HepG2 (cell line): ENCODE results near the gene BAIAP2L2. TPM values are rescaled to one million over a fixed set of nuclear protein-coding genes. Genes with fewer than 3 reads are reported as not detected.
A peak's percentile ranks its signal among the peaks of the same experiment; 100 is the strongest.

Experiments used
- ATAC-seq: fragments of 200-7000 bp; cut with Tn5 transposase; 3 replicates; pipeline ENCODE4 v1.9.1; 2020; ENCODE audit warnings: mild to moderate bottlenecking, moderate library complexity
- BruUV-seq: library from RNA; stranded (reverse); fragments of 400-500 nt; replicated peaks from 2 replicates; lab custom pipeline; 2021; lab: Mats Ljungman, UMichigan
- CTCF ChIA-PET: fragments of 300-600 bp; formaldehyde crosslinking; extraction: SDS; loops from one replicate; lab custom pipeline; 2021; ENCODE audit warnings: low total read pairs, inconsistent platforms, low intra/inter-chr PET ratio; lab: Yijun Ruan, JAX
- POLR2A ChIA-PET: fragments of 350-600 bp; sonication (Branson Sonifier 250); formaldehyde crosslinking; loops from one replicate; lab custom pipeline; 2020; ENCODE audit warnings: antibody characterized with exemption, inconsistent platforms; lab: Yijun Ruan, JAX
- DNase-seq: peaks from one replicate; pipeline ENCODE4 v3.0.0-alpha.2; 2015; ENCODE audit warnings: low spot score
- FAIRE-seq: peaks from 3 replicates; lab custom pipeline; 2011; peaks lifted over from hg19 to GRCh38; lab: Jason Lieb, UNC
- H2AFZ ChIP-seq: one replicate; pipeline ENCODE4 v1.6.1; 2011; ENCODE audit warnings: low read length, inconsistent platforms
- H3K27ac ChIP-seq: fragments of 300-600 bp; 3 replicates; pipeline ENCODE4 v1.8.0; 2011; ENCODE audit warnings: mixed run types, mild to moderate bottlenecking, mixed read lengths, low read length, inconsistent platforms; ENCODE audit not compliant: insufficient read depth; ENCODE audit errors: extremely low read length
- H3K27me3 ChIP-seq, 2 experiments: fragments of 200-600 bp in 1 of 2; 2 replicates in 1 of 2; 3 replicates in 1 of 2; pipeline versions ENCODE4 v1.6.0 to v1.8.0; 2011; ENCODE audit warnings: low read length in 2 of 2, mild to moderate bottlenecking in 2 of 2, moderate library complexity in 2 of 2, inconsistent platforms in 1 of 2; ENCODE audit not compliant: insufficient read depth in 2 of 2, control insufficient read depth in 1 of 2
- H3K36me3 ChIP-seq, 2 experiments: fragments of 200-600 bp in 1 of 2; replicated peaks in 1 of 2; 2 replicates in 1 of 2; 3 replicates in 1 of 2; pipeline versions ENCODE4 v1.5.1 to v1.8.0; 2011; ENCODE audit warnings: low read length in 2 of 2, inconsistent platforms in 1 of 2; ENCODE audit not compliant: insufficient read depth in 2 of 2, control insufficient read depth in 1 of 2
- H3K4me1 ChIP-seq: 2 replicates; pipeline ENCODE4 v1.5.1; 2012; ENCODE audit warnings: low read length, inconsistent platforms; ENCODE audit not compliant: insufficient read depth
- H3K4me2 ChIP-seq: 2 replicates; pipeline ENCODE4 v1.6.0; 2011; ENCODE audit warnings: low read depth, low read length, inconsistent platforms
- H3K4me3 ChIP-seq, 3 experiments: fragments of 200-600 bp in 1 of 3; sonication (generic), shearing (Covaris generic) in 1 of 3; replicated peaks in 1 of 3; 2 replicates each; pipeline ENCODE4 v1.5.1; 2011 to 2016; ENCODE audit warnings: low read length in 3 of 3, inconsistent platforms in 2 of 3, low read depth in 2 of 3, mild to moderate bottlenecking in 2 of 3, control low read depth in 1 of 3, mixed read lengths in 1 of 3; ENCODE audit not compliant: insufficient read depth in 1 of 3
- H3K79me2 ChIP-seq: one replicate; pipeline ENCODE4 v1.6.1; 2011; ENCODE audit warnings: low read length, inconsistent platforms; ENCODE audit not compliant: insufficient read depth
- H3K9ac ChIP-seq: 2 replicates; pipeline ENCODE4 v1.6.0; 2011; ENCODE audit warnings: mild to moderate bottlenecking, low read depth, low read length, inconsistent platforms; ENCODE audit not compliant: insufficient read depth
- H3K9me3 ChIP-seq: 2 replicates; pipeline ENCODE4 v1.5.1; 2012; ENCODE audit warnings: mild to moderate bottlenecking, low read length
- H4K20me1 ChIP-seq: 2 replicates; pipeline ENCODE4 v1.6.0; 2011; ENCODE audit warnings: inconsistent platforms, mild to moderate bottlenecking, low read length, moderate library complexity; ENCODE audit not compliant: insufficient read depth
- MIER2 ChIP-seq: IDR thresholded peaks from 2 replicates; pipeline ENCODE4 v1.6.1; 2016; ENCODE audit warnings: missing biosample characterization, missing genetic modification reagents
- NFE2L1 ChIP-seq: sonication (generic); formaldehyde crosslinking; IDR thresholded peaks from 2 replicates; pipeline ENCODE4 v1.4.0; 2020; ENCODE audit warnings: missing genetic modification reagents, mild to moderate bottlenecking, borderline replicate concordance
- ZBTB7A ChIP-seq: sonication (generic); formaldehyde crosslinking; IDR thresholded peaks from 2 replicates; pipeline ENCODE4 v1.8.0; 2022; ENCODE audit warnings: mild to moderate bottlenecking, missing genetic modification reagents
- ZNF160 ChIP-seq: sonication (generic); formaldehyde crosslinking; IDR thresholded peaks from 2 replicates; pipeline ENCODE4 v1.8.0; 2022; ENCODE audit warnings: mild to moderate bottlenecking, inconsistent platforms, missing genetic modification reagents
- WGBS: methylation state at CpG from one replicate; pipeline ENCODE4 v1.1.6; 2017; ENCODE audit warnings: low lambda C conversion rate; 5-methylcytosine and 5-hydroxymethylcytosine counted together
- in situ Hi-C: cut with HindIII; loops from 2 replicates; pipeline ENCODE4 v1.10.0; 2017; ENCODE audit warnings: low pct_unique_long_range_greater_than_20kb; ENCODE audit not compliant: extremely low pct_ligation_motif_present
- intact Hi-C: fragments of 100-400 bp; cut with micrococcal nuclease; formaldehyde crosslinking; loops from one replicate; pipeline ENCODE4 v1.10.0; 2022; ENCODE audit not compliant: unreplicated experiment
- polyA plus RNA-seq, 8 experiments: library from polyadenylated mRNA; depleted of rRNA in 3 of 8; stranded (reverse) in 7 of 8; unstranded in 1 of 8; fragments of >200 nt; fragmentation: Illumina TruSeq in 4 of 8; extraction: Trizol in 4 of 8; gene quantifications; 2 replicates each; pipeline versions ENCODE4 v1.2.1 to v1.2.3, GENCODE V29; 2011 to 2016; ENCODE audit warnings: low read depth in 4 of 8, missing spikeins in 1 of 8, mixed read lengths in 1 of 8; ENCODE audit not compliant: insufficient read depth in 1 of 8
- total RNA-seq, 5 experiments: library from RNA; depleted of rRNA; stranded (reverse); fragments of >200 nt; fragmentation: Illumina TruSeq; extraction: Trizol; gene quantifications; 2 replicates each; pipeline ENCODE4 v1.2.3, GENCODE V29; 2016; ENCODE audit warnings: low read depth in 1 of 5
- TF ChIP-seq, protein P1 (sequence below): IDR thresholded peaks from 2 replicates; pipeline ENCODE4 v1.6.1; 2016; ENCODE audit warnings: low read depth, missing genetic modification reagents, missing compliant biosample characterization
- TF ChIP-seq, protein P2 (sequence below): IDR thresholded peaks from 2 replicates; pipeline ENCODE4 v1.6.1; 2016
- TF ChIP-seq, protein P3 (sequence below), 2 experiments: sonication (generic) in 1 of 2; formaldehyde crosslinking in 1 of 2; IDR thresholded peaks; 2 replicates each; pipeline versions ENCODE4 v1.6.1 to v1.9.0; 2014 to 2022; ENCODE audit warnings: antibody characterized with exemption in 1 of 2, borderline replicate concordance in 1 of 2, inconsistent platforms in 1 of 2, low read depth in 1 of 2, missing genetic modification reagents in 1 of 2

BAIAP2L2 gene
- total and polyA plus RNA-seq, 2 of the 13 experiments (the other 11 are each of a cell fraction or from before 2014, with no cell fraction given), result 4.4 to 7.5 TPM

DNA sequence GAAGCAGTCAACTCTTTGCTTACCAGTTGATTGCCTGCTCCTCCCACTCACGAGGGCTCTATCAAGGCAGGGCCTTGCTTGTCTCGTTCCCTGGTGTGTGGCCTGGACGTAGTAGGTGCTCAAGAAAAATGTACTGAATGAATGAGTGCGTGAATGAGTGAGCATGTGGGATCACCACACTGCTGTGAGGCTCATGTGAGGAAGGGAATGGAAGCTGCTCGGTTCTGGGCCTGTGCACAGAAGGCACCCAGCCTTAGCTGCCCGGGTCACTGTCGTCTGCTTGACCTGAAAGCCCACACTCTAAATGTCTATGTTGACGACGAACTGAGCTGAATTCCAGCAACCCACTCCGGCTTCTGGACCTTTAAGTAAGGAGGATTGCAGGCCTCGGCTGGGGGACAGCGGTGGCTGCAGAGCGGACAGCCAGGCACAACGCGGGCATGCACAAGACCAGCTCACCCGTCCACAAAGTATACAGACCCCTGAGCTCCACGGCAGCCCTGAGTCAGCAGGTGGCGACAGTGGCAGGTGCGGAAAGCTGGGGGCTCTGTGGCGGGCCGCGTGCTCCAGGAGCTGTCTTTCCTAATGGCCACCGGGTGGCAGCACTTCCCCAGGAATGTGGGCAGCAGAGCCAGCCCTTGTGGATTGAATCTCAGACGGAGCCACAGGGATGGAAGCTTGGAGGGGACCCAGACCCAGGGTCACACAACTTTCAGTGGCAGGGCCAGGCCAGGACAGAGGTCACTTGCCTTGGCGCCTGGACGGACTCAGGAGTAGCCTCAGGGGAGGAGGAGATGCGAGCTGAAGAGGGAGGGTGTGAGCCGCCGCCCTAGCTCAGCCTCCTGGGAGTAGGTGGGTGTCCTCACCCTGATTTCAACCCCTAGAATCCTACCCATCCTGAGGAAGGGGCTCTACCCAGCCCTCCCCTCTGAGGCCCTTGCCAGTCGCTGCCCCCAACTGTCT is 58.3 kb downstream of the BAIAP2L2 start:
- ATAC-seq (peak; percentile 89), DNase-seq (peak; percentile 84), FAIRE-seq (peak; percentile 76)
- ChIA-PET CTCF (interaction anchor here (0.8 to 1.4 kb wide), 5 partner anchors 48 to 460 kb away, joined by 3 to 12 read pairs (median 4); no protein-coding TSS in a partner anchor), POLR2A (interaction anchor here (0.8 to 1.0 kb wide), 3 partner anchors 59 to 346 kb away, joined by 3 to 5 read pairs (median 4); partner anchors contain the start of gene BAIAP2L2)
- Histone ChIP-seq H4K20me1 (no peaks in the 10 kb centered on the region), H3K36me3 (no peaks in the 10 kb centered on the region), H3K4me3 (peak overlapping the region in 2 of 3 experiments; percentile 27 to 57; a peak in 3 of 6 replicates), H2AFZ (peak overlapping the region; percentile 24), H3K27ac (no peak overlapping the region), H3K9me3 (no peaks in the 10 kb centered on the region), H3K4me2 (peak overlapping the region; percentile 87), H3K27me3 (peaks cover 2 to 22% of the 10 kb centered on the region in 2 experiments; a peak in 3 of 5 replicates), H3K4me1 (peaks cover 43% of the 10 kb centered on the region), H3K9ac (peak overlapping the region; percentile 35; the same call in 1 of the 2 replicates), H3K79me2 (no peaks in the 10 kb centered on the region)
- no TSS peak for BruUV-seq
- 9% methylated on average over 24 of the region's 30 CpGs for WGBS
- intact Hi-C loops (loop anchor here (2.0 to 10.0 kb wide), 4 partner anchors 55 to 460 kb away; no protein-coding TSS in a partner anchor), in situ Hi-C loops (loop anchor here (10.0 kb wide), 2 partner anchors 303 to 463 kb away; no protein-coding TSS in a partner anchor)
- TF ChIP-seq MIER2 (CRISPR knock-in tag) (0 out of 2 replicates have a peak, but pooled peaks have one; percentile 18), ZNF160 (no peak), NFE2L1 (CRISPR knock-in tag) (peak; percentile 63; the same call in 1 of the 2 replicates), ZBTB7A (CRISPR knock-in tag) (peak; percentile 26; the same call in 1 of the 2 replicates)
- TF ChIP-seq, protein P1, sequence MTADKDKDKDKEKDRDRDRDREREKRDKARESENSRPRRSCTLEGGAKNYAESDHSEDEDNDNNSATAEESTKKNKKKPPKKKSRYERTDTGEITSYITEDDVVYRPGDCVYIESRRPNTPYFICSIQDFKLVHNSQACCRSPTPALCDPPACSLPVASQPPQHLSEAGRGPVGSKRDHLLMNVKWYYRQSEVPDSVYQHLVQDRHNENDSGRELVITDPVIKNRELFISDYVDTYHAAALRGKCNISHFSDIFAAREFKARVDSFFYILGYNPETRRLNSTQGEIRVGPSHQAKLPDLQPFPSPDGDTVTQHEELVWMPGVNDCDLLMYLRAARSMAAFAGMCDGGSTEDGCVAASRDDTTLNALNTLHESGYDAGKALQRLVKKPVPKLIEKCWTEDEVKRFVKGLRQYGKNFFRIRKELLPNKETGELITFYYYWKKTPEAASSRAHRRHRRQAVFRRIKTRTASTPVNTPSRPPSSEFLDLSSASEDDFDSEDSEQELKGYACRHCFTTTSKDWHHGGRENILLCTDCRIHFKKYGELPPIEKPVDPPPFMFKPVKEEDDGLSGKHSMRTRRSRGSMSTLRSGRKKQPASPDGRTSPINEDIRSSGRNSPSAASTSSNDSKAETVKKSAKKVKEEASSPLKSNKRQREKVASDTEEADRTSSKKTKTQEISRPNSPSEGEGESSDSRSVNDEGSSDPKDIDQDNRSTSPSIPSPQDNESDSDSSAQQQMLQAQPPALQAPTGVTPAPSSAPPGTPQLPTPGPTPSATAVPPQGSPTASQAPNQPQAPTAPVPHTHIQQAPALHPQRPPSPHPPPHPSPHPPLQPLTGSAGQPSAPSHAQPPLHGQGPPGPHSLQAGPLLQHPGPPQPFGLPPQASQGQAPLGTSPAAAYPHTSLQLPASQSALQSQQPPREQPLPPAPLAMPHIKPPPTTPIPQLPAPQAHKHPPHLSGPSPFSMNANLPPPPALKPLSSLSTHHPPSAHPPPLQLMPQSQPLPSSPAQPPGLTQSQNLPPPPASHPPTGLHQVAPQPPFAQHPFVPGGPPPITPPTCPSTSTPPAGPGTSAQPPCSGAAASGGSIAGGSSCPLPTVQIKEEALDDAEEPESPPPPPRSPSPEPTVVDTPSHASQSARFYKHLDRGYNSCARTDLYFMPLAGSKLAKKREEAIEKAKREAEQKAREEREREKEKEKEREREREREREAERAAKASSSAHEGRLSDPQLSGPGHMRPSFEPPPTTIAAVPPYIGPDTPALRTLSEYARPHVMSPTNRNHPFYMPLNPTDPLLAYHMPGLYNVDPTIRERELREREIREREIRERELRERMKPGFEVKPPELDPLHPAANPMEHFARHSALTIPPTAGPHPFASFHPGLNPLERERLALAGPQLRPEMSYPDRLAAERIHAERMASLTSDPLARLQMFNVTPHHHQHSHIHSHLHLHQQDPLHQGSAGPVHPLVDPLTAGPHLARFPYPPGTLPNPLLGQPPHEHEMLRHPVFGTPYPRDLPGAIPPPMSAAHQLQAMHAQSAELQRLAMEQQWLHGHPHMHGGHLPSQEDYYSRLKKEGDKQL (CRISPR knock-in tag), result no peak
- TF ChIP-seq, protein P2, sequence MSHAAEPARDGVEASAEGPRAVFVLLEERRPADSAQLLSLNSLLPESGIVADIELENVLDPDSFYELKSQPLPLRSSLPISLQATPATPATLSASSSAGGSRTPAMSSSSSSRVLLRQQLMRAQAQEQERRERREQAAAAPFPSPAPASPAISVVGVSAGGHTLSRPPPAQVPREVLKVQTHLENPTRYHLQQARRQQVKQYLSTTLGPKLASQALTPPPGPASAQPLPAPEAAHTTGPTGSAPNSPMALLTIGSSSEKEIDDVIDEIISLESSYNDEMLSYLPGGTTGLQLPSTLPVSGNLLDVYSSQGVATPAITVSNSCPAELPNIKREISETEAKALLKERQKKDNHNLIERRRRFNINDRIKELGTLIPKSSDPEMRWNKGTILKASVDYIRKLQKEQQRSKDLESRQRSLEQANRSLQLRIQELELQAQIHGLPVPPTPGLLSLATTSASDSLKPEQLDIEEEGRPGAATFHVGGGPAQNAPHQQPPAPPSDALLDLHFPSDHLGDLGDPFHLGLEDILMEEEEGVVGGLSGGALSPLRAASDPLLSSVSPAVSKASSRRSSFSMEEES (CRISPR knock-in tag), result peak; percentile 75
- TF ChIP-seq, protein P3, sequence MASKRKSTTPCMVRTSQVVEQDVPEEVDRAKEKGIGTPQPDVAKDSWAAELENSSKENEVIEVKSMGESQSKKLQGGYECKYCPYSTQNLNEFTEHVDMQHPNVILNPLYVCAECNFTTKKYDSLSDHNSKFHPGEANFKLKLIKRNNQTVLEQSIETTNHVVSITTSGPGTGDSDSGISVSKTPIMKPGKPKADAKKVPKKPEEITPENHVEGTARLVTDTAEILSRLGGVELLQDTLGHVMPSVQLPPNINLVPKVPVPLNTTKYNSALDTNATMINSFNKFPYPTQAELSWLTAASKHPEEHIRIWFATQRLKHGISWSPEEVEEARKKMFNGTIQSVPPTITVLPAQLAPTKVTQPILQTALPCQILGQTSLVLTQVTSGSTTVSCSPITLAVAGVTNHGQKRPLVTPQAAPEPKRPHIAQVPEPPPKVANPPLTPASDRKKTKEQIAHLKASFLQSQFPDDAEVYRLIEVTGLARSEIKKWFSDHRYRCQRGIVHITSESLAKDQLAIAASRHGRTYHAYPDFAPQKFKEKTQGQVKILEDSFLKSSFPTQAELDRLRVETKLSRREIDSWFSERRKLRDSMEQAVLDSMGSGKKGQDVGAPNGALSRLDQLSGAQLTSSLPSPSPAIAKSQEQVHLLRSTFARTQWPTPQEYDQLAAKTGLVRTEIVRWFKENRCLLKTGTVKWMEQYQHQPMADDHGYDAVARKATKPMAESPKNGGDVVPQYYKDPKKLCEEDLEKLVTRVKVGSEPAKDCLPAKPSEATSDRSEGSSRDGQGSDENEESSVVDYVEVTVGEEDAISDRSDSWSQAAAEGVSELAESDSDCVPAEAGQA (IDR thresholded peaks at IDR 0.05; ENCODE audit: low read depth), result no peak
- TF ChIP-seq, protein P3 (CRISPR knock-in tag; IDR thresholded peaks at IDR 0.05; ENCODE audit: borderline replicate concordance), result no peak
